Measurements from ENCODE around the gene CCAR1.
"Not testable (repeated sequence)": the region's sequence is repeated elsewhere in the genome, so short reads cannot be mapped to it uniquely, and the experiment has no call there.

Gene CCAR1

DNA sequence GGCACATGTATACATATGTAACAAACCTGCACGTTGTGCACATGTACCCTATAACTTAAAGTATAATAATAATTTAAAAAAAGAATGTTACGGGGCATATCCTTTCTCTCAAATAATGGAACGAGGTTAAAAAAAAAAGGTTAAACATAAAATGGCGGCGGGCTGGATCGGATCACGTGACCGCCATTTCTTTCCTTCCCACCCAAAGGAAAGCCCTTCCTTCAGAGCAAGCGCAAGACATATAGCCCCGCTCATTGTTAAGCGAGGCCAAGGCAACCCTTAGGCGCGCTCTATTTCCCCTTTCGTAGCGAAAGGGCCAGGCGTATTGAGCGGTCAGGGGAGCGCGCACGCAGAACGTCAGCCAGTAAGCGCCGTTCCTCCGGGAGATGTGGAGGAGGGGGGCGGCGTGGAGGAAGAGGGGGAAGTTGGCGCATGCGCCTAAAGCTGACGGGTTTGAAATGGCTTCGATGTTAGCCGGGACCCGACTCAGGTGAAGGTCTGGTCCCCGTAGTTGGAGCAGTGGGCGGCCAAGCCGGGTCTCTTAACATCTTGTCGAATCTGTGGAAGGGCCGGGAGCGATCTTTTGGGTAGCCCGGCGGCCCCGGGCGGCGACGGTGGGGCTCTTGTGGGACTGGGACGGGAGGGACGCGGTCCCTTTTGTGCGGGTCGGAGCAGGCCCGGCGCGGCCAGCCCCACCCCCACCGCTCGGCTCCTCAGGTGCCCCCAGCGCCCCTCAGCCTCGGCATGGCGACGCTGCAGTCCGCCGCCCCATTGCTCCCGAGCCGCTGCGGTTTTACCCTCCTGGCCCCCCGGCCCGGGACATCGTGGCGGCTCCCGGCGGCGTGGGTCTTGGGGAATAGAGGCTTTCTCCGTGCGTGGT lies at the start of gene CCAR1:
Gene CCAR1, plus strand, starts transcription at position 447 of the 880 bp plus-strand sequence. CDS start 1,266 bp downstream, outside the sequence.
- DNase-seq (ENCODE audit: low read depth in 2 of 2): peak; percentile 95

DNA sequence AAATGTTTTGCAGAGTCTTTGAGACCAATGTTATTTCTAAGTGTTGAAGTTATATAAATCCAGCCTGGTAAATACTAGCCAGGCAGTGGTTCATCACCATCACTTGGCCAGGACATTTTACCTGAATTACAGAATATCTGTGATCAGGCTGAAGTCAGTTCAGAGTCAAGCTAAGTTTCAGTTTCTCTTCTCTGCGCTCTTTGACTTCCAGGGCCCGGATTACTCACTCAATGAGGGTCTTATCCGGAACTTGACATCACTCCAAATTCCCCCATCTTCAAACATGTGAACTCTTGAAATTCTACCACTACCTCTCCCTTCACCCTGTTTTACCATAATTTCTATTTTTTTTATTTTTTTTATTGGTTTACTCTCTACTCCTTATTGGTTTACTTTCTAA lies 36.6 kb upstream of the CCAR1 start:
- no peak for DNase-seq (ENCODE audit: low read depth in 2 of 2)

DNA sequence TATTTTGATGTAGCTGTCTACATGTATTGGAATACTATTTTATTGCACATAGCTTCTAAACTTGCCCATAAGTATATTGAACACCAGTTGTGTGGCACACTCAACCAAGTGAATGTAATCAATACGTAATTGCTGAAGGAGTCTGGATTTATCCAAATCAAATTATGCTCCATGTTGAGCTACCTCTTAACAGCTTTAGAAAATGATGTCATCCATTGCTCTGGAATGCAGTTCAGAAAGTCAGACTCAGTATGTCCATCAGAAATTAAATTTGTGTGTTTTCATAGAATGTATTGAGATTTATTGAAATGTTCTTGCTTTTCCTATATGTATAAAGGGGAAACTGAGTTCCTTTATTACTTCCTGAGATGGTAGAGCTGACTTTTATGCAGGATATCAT lies 25.0 kb upstream of the CCAR1 start:
- DNase-seq (ENCODE audit: low read depth in 2 of 2): no peak

- DNase-seq (ENCODE audit: low read depth in 2 of 2): no peak
Observed at GRCh38 chr10:68697106-68697505, 23.9 kb upstream of the CCAR1 start.

GRCh38 chr10:68700197-68700596 lies 20.8 kb upstream of the CCAR1 start:
- DNase-seq (ENCODE audit: low read depth in 2 of 2): no peak

DNA sequence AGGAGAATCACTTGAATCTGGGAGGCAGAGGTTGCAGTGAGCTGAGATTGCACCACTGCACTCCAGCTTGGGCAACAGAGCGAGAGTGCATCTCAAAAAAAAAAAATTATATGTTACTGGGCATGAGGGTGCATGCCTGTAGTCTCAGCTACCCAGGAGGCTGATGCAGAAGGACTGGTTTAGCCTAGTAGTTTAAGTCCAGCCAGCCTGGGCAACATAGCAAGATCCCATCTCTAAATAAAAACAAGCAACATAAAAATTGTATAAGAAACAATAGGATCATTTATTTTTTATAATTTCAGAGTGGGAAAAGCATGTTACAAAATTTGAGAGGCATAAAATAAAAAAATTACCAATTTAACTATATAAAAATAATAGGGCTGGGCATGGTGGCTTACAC lies 15.5 kb upstream of the CCAR1 start:
- DNase-seq (ENCODE audit: low read depth in 2 of 2): no peak

GRCh38 chr10:68708987-68709386 lies 12.1 kb upstream of the CCAR1 start:
- DNase-seq (ENCODE audit: low read depth in 2 of 2): not testable (repeated sequence)

DNA sequence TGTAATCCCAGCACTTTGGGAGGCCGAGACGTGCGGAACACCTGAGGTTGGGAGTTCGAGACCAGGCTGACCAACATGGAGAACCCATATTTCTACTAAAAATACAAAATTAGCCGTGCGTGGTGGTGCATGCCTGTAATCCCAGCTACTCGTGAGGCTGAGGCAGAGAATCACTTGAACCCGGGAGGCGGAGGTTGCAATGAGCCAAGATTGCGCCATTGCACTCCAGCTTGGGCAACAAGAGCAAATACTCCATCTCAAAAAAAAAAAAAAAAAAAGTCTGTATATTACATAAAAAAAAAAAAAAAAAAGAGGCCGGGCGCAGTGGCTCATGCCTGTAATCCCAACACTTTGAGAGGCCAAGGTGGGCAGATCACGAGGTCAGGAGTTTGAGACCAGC lies 8.0 kb upstream of the CCAR1 start:
- not testable (repeated sequence) for DNase-seq (ENCODE audit: low read depth in 2 of 2)

GRCh38 chr10:68717435-68717834 lies 3.6 kb upstream of the CCAR1 start:
- DNase-seq (ENCODE audit: low read depth in 2 of 2): no peak

GRCh38 chr10:68721673-68722335 lies 765 bp downstream of the CCAR1 start:
- DNase-seq (ENCODE audit: low read depth in 2 of 2): no peak

GRCh38 chr10:68725016-68725415 lies 4.0 kb downstream of the CCAR1 start:
- no peak for DNase-seq (ENCODE audit: low read depth in 2 of 2)

DNA sequence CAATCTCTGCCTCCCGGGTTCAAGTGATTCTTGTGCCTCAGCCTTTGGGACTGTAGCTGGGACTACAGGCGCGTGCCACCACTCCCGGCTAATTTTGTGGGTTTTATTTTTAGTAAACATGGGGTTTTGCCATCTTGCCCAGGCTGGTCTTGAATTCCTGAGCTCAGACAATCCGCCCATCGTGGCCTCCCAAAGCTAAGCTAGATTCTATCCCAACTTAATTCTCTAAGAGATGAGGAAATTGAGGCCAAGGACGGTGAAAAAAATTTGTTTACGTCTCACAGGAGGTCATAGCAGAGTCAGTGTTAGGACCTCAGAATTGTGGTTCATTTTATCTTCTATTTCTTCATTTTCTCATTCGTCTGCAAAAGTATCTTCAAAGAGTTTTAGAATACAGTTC lies 6.1 kb downstream of the CCAR1 start:
- no peak for DNase-seq (ENCODE audit: low read depth in 2 of 2)

GRCh38 chr10:68732651-68733050 lies 11.6 kb downstream of the CCAR1 start:
- no peak for DNase-seq (ENCODE audit: low read depth in 2 of 2)

DNA sequence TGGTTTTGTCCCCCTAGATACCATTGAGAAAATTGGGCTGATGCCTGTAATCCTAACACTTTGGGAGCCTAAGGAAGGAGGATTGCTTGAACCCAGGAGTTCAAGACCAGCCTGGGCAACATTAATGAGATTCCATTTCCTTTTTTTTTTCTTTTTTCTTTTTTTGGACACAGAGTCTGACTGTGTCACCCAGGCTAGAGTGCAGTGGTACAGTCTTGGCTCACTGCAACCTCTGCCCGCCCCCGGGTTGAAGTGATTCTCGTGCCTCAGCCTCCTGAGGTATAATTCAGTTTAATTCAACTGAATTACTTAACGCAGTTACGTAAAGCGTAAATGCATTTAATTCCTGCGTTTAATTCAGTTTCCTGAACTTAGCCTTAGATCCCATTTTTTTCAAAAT lies 13.3 kb downstream of the CCAR1 start:
- DNase-seq (ENCODE audit: low read depth in 2 of 2): no peak

DNA sequence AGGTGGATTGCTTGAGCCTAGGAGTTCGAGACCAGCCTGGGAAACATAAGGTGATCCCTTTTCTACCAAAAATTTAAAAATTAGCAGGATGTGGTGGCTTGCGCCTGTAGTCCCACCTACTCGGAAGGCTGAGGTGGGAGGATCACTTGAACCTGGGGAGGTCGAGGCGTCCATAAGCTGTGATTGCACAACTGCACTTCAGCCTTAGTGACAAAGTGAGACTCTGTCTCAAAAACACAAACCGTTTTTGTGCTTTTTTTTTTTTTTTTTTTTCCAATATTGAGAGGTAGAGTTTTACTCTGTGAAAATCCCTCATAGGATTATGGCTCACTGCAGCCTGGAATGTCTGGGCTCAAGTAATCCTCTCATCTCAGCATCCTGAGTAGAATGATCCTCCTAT lies 14.1 kb downstream of the CCAR1 start:
- no peak for DNase-seq (ENCODE audit: low read depth in 2 of 2)

- not testable (repeated sequence) for DNase-seq (ENCODE audit: low read depth in 2 of 2)
Observed at GRCh38 chr10:68735739-68736138, 14.7 kb downstream of the CCAR1 start.

- not testable (repeated sequence) for DNase-seq (ENCODE audit: low read depth in 2 of 2)
Observed at GRCh38 chr10:68740676-68741075, 19.6 kb downstream of the CCAR1 start.

- DNase-seq (ENCODE audit: low read depth in 2 of 2): no peak
Observed at GRCh38 chr10:68742397-68742796, 21.4 kb downstream of the CCAR1 start.

GRCh38 chr10:68752711-68753350 lies 31.8 kb downstream of the CCAR1 start:
- no peak for DNase-seq (ENCODE audit: low read depth in 2 of 2)

DNA sequence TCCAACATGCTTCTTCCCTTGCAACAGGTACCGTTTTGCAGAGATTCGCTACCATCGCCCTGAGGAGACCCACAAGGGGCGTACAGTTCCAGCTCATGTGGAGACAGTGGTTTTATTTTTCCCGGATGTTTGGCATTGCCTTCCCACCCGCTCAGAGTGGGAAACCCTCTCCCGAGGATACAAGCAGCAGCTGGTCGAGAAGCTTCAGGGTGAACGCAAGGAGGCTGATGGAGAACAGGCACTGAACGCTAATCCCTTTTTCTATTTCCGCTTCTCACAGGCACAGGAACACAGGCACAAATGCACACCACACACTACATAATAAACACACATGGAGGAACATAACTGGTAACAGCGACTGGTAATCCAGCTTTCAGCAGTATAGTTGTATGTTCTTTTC lies 35.2 kb downstream of the CCAR1 start:
- DNase-seq (ENCODE audit: low read depth in 2 of 2): no peak

DNA sequence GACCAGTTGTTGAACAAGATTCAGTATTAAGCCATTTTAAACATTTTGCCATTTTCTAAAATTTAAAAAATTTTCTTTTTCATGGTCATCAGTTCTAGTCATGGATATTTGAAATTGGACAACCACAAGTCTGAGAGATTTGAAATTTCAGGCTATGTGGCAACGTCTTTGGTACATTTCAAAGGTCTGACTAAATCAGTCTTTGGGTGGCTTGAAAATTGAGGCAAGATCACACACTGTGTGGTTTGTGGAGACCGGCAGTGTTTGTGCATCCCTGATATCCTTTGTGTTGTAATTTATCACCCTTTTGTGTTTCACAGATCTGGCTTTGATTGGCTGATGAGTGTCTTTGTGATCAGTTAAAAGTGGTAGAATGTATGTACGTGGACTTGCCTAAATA lies 35.7 kb downstream of the CCAR1 start:
- DNase-seq (ENCODE audit: low read depth in 2 of 2): no peak

DNA sequence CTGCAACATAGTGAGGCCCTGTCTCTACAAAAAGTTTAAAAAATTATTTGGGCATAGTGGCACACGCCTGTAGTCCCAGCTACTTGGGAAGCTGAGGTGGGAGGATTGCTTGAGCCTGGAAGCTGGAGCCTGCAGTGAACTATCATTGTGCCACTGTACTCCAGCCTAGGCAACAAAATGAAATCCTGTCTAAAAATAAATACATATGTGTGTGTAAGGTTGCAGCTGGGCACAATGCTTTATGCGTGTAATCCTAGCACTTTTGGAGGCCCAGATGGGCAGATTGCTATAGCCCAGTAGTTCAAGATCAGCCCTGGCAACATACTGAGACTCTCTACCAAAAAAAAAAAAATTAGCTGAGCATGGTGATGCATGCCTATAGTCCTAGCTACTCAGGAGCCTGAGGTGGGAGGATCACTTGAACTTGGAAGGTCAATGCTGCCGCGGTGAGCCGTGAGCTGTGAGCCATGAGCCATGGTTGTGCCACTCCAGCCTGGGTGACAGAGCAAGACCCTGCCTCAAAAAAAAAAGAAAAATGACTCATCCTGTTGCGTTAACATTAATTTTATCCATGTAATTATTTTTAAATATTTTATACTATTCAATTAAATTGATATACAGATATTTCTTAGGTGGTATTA lies 38.3 kb downstream of the CCAR1 start:
- no peak for DNase-seq (ENCODE audit: low read depth in 2 of 2)
